OCI-LY7 (cell line): Measurements from ENCODE around the gene RPS6KA3.
"Not testable (repeated sequence)": the region's sequence is repeated elsewhere in the genome, so short reads cannot be mapped to it uniquely, and the experiment has no call there.

ENCODE experiments used
- CTCF ChIP-seq: fragments of 200-600 bp; sonication (generic); conservative IDR thresholded peaks from 2 replicates; pipeline ENCODE4 v1.5.1; 2014; ENCODE audit warnings: mild to moderate bottlenecking, antibody characterized with exemption, low read length, moderate library complexity, mixed read lengths
- EZH2phosphoT487 ChIP-seq: fragments of 200-600 bp; sonication (generic); IDR thresholded peaks from 2 replicates; pipeline ENCODE4 v1.6.1; 2018; ENCODE audit warnings: low read depth, borderline replicate concordance, mild to moderate bottlenecking, mixed run types, antibody characterized with exemption, low read length, moderate library complexity, mixed read lengths

GRCh38 chrX:20127440-20127839 lies 139.3 kb downstream of the RPS6KA3 start:
- peak; percentile 48 for TF ChIP-seq CTCF
- TF ChIP-seq EZH2phosphoT487: not testable (repeated sequence)
